Erythroblast (primary cell): Measurements from ENCODE around the gene MAGI1.

Source experiments
- GATA1 ChIP-seq: IDR thresholded peaks from 2 replicates; pipeline ENCODE4 v1.6.1; 2011; ENCODE audit warnings: low read depth, mild to moderate bottlenecking, control low read depth, low read length, moderate library complexity
- POLR2A ChIP-seq: IDR thresholded peaks from 2 replicates; pipeline ENCODE4 v1.6.1; 2011; ENCODE audit warnings: mild to moderate bottlenecking, low read length

DNA sequence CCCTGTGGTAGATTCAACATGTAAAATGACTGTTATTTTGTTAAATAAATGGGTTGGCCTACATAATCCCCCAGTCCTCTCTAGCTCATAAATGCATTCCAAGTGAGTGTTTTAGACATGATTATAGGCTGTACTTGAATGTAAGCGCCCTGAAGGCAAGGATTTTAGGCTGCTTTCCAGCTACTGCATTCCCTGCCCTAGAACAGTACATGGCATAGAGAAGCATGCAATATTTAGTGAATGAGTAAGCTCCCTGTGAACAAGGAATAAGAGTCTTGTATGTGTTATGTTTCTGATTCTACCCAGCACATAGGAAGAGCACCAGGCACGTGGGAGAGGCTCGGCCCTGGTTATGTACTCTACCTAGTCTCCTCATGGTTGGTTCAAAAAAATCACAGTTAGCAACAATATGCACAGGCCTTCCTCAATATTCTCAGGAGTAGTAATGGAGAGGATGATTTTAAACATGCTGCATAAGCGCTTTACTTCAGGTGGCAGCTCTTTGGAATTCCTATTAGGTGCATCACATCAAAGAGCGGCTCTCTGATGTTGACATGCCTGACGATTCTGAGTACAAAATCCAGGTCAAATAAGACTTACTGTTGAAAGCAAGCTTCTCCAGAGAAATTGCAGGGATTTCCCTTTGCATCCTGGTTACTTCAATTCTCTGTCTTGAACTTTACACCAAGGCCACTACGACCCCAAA lies 456.6 kb downstream of the MAGI1 start:
- TF ChIP-seq POLR2A: no peak
- TF ChIP-seq GATA1: no peak
